Measurements from ENCODE around the gene GP9.
"Not testable (repeated sequence)": the region's sequence is repeated elsewhere in the genome, so short reads cannot be mapped to it uniquely, and the experiment has no call there.

The GP9 gene

DNA sequence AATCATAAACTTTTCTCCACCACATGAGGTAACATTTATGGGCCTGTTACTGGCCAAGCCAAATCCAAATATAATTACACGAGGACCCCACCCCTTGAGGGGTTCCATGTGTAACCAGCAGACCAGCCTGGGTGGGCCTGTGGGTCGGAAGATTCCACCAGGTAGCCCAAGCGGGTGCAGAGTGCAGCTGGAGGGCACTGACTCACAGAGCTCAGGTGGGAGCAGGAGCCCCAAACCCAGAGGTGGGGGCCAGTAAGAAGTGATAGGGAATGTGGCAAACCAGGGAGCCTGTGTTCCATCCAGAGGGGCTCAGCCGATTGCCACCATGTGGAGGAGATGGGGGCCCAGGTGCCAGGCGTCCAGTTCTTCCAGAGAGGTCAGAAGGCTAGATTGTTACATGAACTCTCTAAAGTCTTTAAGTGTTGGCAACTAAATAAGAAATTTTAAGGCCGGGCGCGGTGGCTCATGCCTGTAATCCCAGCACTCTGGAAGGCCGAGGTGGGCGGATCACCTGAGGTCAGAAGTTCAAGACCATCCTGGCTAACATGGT lies 2.6 kb downstream of the GP9 start:
- ChIA-PET CTCF (interaction anchor here (3.8 kb wide), 1 partner anchor 11 kb away, joined by 27 read pairs; no protein-coding TSS in a partner anchor), POLR2A (no interaction called here)
- TF ChIP-seq, protein P1, sequence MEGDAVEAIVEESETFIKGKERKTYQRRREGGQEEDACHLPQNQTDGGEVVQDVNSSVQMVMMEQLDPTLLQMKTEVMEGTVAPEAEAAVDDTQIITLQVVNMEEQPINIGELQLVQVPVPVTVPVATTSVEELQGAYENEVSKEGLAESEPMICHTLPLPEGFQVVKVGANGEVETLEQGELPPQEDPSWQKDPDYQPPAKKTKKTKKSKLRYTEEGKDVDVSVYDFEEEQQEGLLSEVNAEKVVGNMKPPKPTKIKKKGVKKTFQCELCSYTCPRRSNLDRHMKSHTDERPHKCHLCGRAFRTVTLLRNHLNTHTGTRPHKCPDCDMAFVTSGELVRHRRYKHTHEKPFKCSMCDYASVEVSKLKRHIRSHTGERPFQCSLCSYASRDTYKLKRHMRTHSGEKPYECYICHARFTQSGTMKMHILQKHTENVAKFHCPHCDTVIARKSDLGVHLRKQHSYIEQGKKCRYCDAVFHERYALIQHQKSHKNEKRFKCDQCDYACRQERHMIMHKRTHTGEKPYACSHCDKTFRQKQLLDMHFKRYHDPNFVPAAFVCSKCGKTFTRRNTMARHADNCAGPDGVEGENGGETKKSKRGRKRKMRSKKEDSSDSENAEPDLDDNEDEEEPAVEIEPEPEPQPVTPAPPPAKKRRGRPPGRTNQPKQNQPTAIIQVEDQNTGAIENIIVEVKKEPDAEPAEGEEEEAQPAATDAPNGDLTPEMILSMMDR (IDR thresholded peaks at IDR 0.05; ENCODE audit: insufficient read depth, low read length, missing control alignments) = no peak
- no peak overlapping the region for H3K4me3 ChIP-seq (ENCODE audit: low read depth, low read length)
- no peak for DNase-seq (ENCODE audit: low read depth, low spot score)

GRCh38 chr3:129063841-129064482 lies 3.4 kb downstream of the GP9 start:
- TF ChIP-seq, protein P1 (IDR thresholded peaks at IDR 0.05; ENCODE audit: insufficient read depth, low read length, missing control alignments) = no peak
- CTCF ChIA-PET = interaction anchor here (3.8 to 8.6 kb wide), 2 partner anchors 9 to 12 kb away, joined by 27 to 112 read pairs; no protein-coding TSS in a partner anchor
- no peak overlapping the region for H3K4me3 ChIP-seq (ENCODE audit: low read depth, low read length)
- DNase-seq (ENCODE audit: low read depth, low spot score) = no peak
- POLR2A ChIA-PET = no interaction called here

DNA sequence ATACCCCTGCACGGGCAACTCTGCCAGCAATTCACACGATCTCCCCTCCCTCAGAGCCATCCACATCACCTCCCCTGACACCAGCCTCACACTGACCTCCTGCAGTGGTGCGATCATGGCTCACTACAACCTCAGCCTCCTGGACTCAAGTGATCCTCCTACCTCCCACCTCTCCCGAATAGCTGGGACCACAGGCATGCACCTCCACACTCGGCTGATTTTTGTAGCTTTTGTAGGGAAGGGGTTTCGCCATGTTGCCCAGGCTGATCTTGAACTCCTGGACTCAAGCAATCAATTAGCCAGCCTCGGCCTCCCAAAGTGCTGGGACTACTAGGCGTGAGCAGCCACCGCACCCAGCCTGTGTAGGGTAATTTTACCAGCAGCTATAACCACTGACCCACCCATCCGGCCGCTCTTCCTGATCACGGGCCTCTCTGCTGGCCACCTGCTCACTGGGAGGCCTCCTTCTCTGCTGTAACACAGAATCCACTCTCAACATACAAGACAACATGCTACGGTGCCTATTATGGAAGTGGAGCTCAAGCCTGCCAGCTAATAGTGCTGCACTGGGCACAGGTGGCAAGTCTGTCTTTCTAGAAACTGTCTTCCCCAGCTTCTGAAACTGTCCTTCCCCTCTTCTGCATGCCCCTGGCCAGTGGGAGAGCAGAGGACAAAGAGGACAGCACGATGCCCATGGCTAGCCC lies 4.6 kb downstream of the GP9 start:
- POLR2A ChIA-PET = no interaction called here
- DNase-seq (ENCODE audit: low read depth, low spot score) = no peak
- CTCF ChIA-PET = interaction anchor here (0.7 to 8.6 kb wide), 3 partner anchors 11 to 94 kb away, joined by 4 to 112 read pairs (median 5); no protein-coding TSS in a partner anchor
- no peak overlapping the region for H3K4me3 ChIP-seq (ENCODE audit: low read depth, low read length)
- TF ChIP-seq, protein P1 (IDR thresholded peaks at IDR 0.05; ENCODE audit: insufficient read depth, low read length, missing control alignments) = no peak

GRCh38 chr3:129065720-129066073 lies 5.1 kb downstream of the GP9 start:
- H3K4me3 ChIP-seq (ENCODE audit: low read depth, low read length) = no peak overlapping the region
- POLR2A ChIA-PET = no interaction called here
- CTCF ChIA-PET = interaction anchor here (1.3 to 8.6 kb wide), 2 partner anchors 11 to 95 kb away, joined by 5 to 112 read pairs; no protein-coding TSS in a partner anchor
- TF ChIP-seq, protein P1 (IDR thresholded peaks at IDR 0.05; ENCODE audit: insufficient read depth, low read length, missing control alignments) = no peak
- no peak for DNase-seq (ENCODE audit: low read depth, low spot score)

DNA sequence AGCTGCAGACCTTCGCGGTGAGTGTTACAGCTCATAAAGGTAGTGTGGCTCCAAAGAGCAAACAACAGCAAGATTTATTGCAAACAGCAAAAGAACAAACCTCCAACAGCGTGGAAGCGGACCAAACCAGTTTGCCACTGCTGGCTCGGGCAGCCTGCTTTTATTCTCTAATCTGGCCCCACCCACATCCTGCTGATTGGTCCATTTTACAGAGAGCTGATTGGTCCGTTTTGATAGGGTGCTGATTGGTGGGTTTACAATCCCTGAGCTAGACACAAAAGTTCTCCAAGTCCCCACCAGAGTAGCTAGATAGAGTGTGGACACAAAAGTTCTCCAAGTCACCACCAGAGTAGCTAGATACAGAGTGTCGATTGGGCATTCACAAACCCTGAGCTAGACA lies 7.1 kb downstream of the GP9 start:
- POLR2A ChIA-PET; H3K4me3 ChIP-seq (ENCODE audit: low read depth, low read length); DNase-seq (ENCODE audit: low read depth, low spot score): not testable (repeated sequence)
- CTCF ChIA-PET = interaction anchor here (1.1 to 8.6 kb wide), 4 partner anchors 8 to 178 kb away, joined by 3 to 112 read pairs (median 10); partner anchors contain the start of gene RAB43

- H3K4me3 ChIP-seq (ENCODE audit: low read depth, low read length) = peak overlapping the region; percentile 36
- ChIA-PET CTCF (interaction anchor here (0.7 to 8.6 kb wide), 5 partner anchors 9 to 177 kb away, joined by 3 to 112 read pairs (median 6); no protein-coding TSS in a partner anchor), POLR2A (interaction anchor here (0.6 to 0.7 kb wide), 2 partner anchors 34 to 67 kb away, joined by 3 to 4 read pairs; partner anchors contain the start of gene EFCC1)
- DNase-seq (ENCODE audit: low read depth, low spot score) = no peak
- TF ChIP-seq, protein P1 (IDR thresholded peaks at IDR 0.05; ENCODE audit: insufficient read depth, low read length, missing control alignments) = no peak
Measured at GRCh38 chr3:129068291-129068886, 7.8 kb downstream of the GP9 start.

DNA sequence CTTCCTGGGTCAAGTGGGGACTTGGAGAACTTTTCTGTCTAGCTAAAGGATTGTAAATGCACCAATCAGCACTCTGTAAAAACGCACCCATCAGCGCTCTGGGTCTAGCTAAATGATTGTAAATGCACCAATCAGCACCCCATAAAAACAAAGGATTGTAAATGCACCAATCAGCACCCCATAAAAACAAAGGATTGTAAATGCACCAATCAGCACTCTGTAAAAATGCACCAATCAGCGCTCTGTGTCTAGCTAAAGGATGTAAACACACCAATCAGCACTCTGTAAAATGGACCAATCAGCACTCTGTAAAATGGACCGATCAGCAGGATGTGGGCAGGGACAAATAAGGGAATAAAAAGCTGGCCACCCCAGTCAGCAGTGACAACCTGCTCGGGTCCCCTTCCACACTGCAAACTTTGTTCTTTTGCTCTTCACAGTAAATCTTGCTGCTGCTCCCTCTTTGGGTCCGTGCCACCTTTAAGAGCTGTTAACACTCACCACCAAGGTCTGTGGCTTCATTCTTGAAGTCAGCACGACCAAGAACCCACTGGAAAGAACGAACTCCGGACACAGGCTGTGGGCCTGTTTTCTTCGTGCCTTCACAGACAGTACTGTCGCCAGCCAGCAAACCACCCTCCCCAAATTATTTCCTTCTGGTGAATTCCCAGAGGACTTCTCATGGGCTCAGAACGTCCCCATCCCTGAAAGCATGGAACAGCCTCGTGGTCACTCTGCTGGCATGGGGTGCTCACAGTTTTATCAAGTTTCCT lies 8.9 kb downstream of the GP9 start:
- DNase-seq (ENCODE audit: low read depth, low spot score); H3K4me3 ChIP-seq (ENCODE audit: low read depth, low read length): not testable (repeated sequence)
- CTCF ChIA-PET = interaction anchor here (1.1 to 8.6 kb wide), 3 partner anchors 15 to 176 kb away, joined by 6 to 112 read pairs (median 16); no protein-coding TSS in a partner anchor
- POLR2A ChIA-PET = interaction anchor here (0.7 kb wide), 1 partner anchor 68 kb away, joined by 3 read pairs; the partner anchor contains the start of gene EFCC1

Measured in AG04449 (cell line).